Body of pancreas (tissue), 4 donors: Measurements from ENCODE around the gene BDNF. TPM values are rescaled to one million over a fixed set of nuclear protein-coding genes. Genes with fewer than 3 reads are reported as not detected.

ENCODE experiments used
- ATAC-seq: fragments of 150-250 bp; one replicate; pipeline ENCODE4 v1.9.1; 2016
- DNase-seq, 4 donors: peaks; one replicate each; pipeline ENCODE4 v3.0.0-alpha.2; 2019
- H3K27ac ChIP-seq, 4 donors: fragments of 200-600 bp; sonication (generic); 1 replicate in 3 of 4; 2 replicates in 1 of 4; pipeline versions ENCODE4 v1.5.1 to v1.6.1; 2016 to 2019; ENCODE audit warnings: mild to moderate bottlenecking in 1 of 4, mixed read lengths in 1 of 4, moderate library complexity in 1 of 4
- H3K27me3 ChIP-seq, 2 donors: fragments of 200-600 bp; sonication (generic); one replicate each; pipeline ENCODE4 v1.6.0; 2016; ENCODE audit warnings: mild to moderate bottlenecking in 1 of 2
- H3K36me3 ChIP-seq, 2 donors: fragments of 200-600 bp; sonication (generic); replicated peaks in 1 of 2; 2 replicates each; pipeline ENCODE4 v1.5.1; 2016; ENCODE audit warnings: low read depth in 2 of 2; ENCODE audit not compliant: insufficient read depth in 1 of 2
- H3K4me1 ChIP-seq: fragments of 200-600 bp; sonication (generic); one replicate; pipeline ENCODE4 v1.6.0; 2016
- H3K4me3 ChIP-seq, 2 donors: fragments of 200-600 bp; sonication (generic); 1 replicate in 1 of 2; 2 replicates in 1 of 2; pipeline ENCODE4 v1.5.1; 2016 to 2019
- H3K9me3 ChIP-seq, 3 donors: fragments of 200-600 bp; sonication (generic); 1 replicate in 2 of 3; 2 replicates in 1 of 3; pipeline ENCODE4 v1.5.1; 2016
- CTCF ChIP-seq, 7 experiments: fragments of 450-650 bp in 4 of 7; fragments of 200-600 bp in 3 of 7; sonication (generic) in 3 of 7; IDR thresholded peaks; one replicate each; pipeline ENCODE4 v1.5.1; 2016 to 2019; ENCODE audit warnings: antibody characterized with exemption in 7 of 7
- POLR2A ChIP-seq, 3 donors: fragments of 450-650 bp; IDR thresholded peaks; one replicate each; pipeline ENCODE4 v1.6.1; 2016; ENCODE audit warnings: antibody characterized with exemption in 3 of 3, mild to moderate bottlenecking in 2 of 3
- WGBS, 2 donors: methylation state at CpG; one replicate each; pipeline ENCODE4 v1.1.5; 2017; 5-methylcytosine and 5-hydroxymethylcytosine counted together
- intact Hi-C: fragments of 100-400 bp; cut with DNase I; formaldehyde crosslinking; loops from one replicate; pipeline ENCODE4 v1.15.1; 2023
- total RNA-seq, 2 donors: library from RNA; depleted of rRNA; stranded (reverse); fragments of >200 nt; gene quantifications; one replicate each; pipeline ENCODE4 v1.1.0, GENCODE V29; 2016

The BDNF gene
- total RNA-seq, 2 donors from 2014 or later = not detected

GRCh38 chr11:27723687-27724086 is 23.4 kb upstream of the BDNF start:
- Histone ChIP-seq H3K36me3 (no peaks in the 10 kb centered on the region), H3K27me3 (peaks cover 6 to 20% of the 10 kb centered on the region in 2 donors), H3K27ac (no peak overlapping the region), H3K9me3 (no peaks in the 10 kb centered on the region), H3K4me3 (no peak overlapping the region), H3K4me1 (peaks cover 25% of the 10 kb centered on the region)
- ATAC-seq (no peak), DNase-seq (no peak)
- 54 to 75% methylated on average over 1 of the region's 1 CpG for WGBS, 2 donors
- intact Hi-C loops = no loop called here
- TF ChIP-seq CTCF (IDR thresholded peaks at IDR 0.05) (no peak), POLR2A (IDR thresholded peaks at IDR 0.05) (no peak)

GRCh38 chr11:27722953-27723344 is 22.7 kb upstream of the BDNF start:
- Histone ChIP-seq H3K4me3 (no peak overlapping the region), H3K27me3 (peaks cover 6 to 22% of the 10 kb centered on the region in 2 donors), H3K4me1 (peaks cover 26% of the 10 kb centered on the region), H3K27ac (no peak overlapping the region), H3K36me3 (no peaks in the 10 kb centered on the region), H3K9me3 (no peaks in the 10 kb centered on the region)
- ATAC-seq = no peak
- WGBS, 2 donors = 2 to 3% methylated on average over 18 of the region's 18 CpGs
- DNase-seq = no peak
- intact Hi-C loops = no loop called here
- no peak for TF ChIP-seq POLR2A (IDR thresholded peaks at IDR 0.05)
- TF ChIP-seq CTCF (IDR thresholded peaks at IDR 0.05) = no peak

- intact Hi-C loops = no loop called here
- Histone ChIP-seq H3K4me1 (peaks cover 26% of the 10 kb centered on the region), H3K27ac (no peak overlapping the region), H3K9me3 (no peaks in the 10 kb centered on the region), H3K4me3 (peak overlapping the region in 1 of 2 donors; percentile 9), H3K36me3 (no peaks in the 10 kb centered on the region), H3K27me3 (peaks cover 6 to 25% of the 10 kb centered on the region in 2 donors)
- WGBS, 2 donors = 2 to 5% methylated on average over 36 to 60 of the region's 60 CpGs
- TF ChIP-seq POLR2A (IDR thresholded peaks at IDR 0.05) = no peak
- TF ChIP-seq CTCF (IDR thresholded peaks at IDR 0.05) = no peak
- ATAC-seq = no peak
- DNase-seq = peak in 1 of 4 donors; percentile 17
Measured at GRCh38 chr11:27722117-27722952, 22.1 kb upstream of the BDNF start.

GRCh38 chr11:27721264-27722116 is 21.2 kb upstream of the BDNF start:
- intact Hi-C loops = no loop called here
- no peak overlapping the region for H3K27ac ChIP-seq
- no peak for TF ChIP-seq POLR2A (IDR thresholded peaks at IDR 0.05)
- TF ChIP-seq CTCF (IDR thresholded peaks at IDR 0.05) = no peak
- no peak for ATAC-seq
- no peaks in the 10 kb centered on the region for H3K36me3 ChIP-seq
- peaks cover 26% of the 10 kb centered on the region for H3K4me1 ChIP-seq
- no peak overlapping the region for H3K4me3 ChIP-seq
- H3K9me3 ChIP-seq = no peaks in the 10 kb centered on the region
- WGBS, 2 donors = 3 to 4% methylated on average over 33 to 37 of the region's 37 CpGs
- DNase-seq = no peak
- H3K27me3 ChIP-seq = peaks cover 6 to 25% of the 10 kb centered on the region in 2 donors
